Liver (tissue), 9 donors: ENCODE measurements around the gene SORCS2. TPM values are rescaled to one million over a fixed set of nuclear protein-coding genes. Genes with fewer than 3 reads are reported as not detected.

Source experiments
- DNase-seq: peaks from one replicate; pipeline ENCODE4 v3.0.0-alpha.2; 2017; ENCODE audit warnings: low spot score
- H3K27ac ChIP-seq, 2 donors: one replicate each; pipeline ENCODE4 v1.7.0; 2013; ENCODE audit warnings: inconsistent platforms in 2 of 2, low read length in 2 of 2, control low read depth in 1 of 2, low read depth in 1 of 2, mild to moderate bottlenecking in 1 of 2
- H3K27me3 ChIP-seq, 4 donors: one replicate each; pipeline versions ENCODE4 v1.6.1 to v1.7.0; 2013; ENCODE audit warnings: low read length in 3 of 4, inconsistent platforms in 1 of 4, mild to moderate bottlenecking in 1 of 4, moderate library complexity in 1 of 4; ENCODE audit not compliant: control insufficient read depth in 4 of 4, insufficient read depth in 4 of 4
- H3K36me3 ChIP-seq, 4 donors: one replicate each; pipeline versions ENCODE4 v1.6.1 to v1.7.0; 2013; ENCODE audit warnings: low read length in 3 of 4, mild to moderate bottlenecking in 3 of 4, low read depth in 1 of 4, moderate library complexity in 1 of 4; ENCODE audit not compliant: control insufficient read depth in 4 of 4, insufficient read depth in 3 of 4
- H3K4me1 ChIP-seq, 4 donors: one replicate each; pipeline versions ENCODE4 v1.6.1 to v1.7.0; 2013; ENCODE audit warnings: low read length in 3 of 4, mild to moderate bottlenecking in 3 of 4, moderate library complexity in 1 of 4; ENCODE audit not compliant: control insufficient read depth in 4 of 4, insufficient read depth in 4 of 4
- H3K4me3 ChIP-seq, 3 donors: one replicate each; pipeline versions ENCODE4 v1.6.1 to v1.7.0; 2013; ENCODE audit warnings: low read length in 3 of 3, control low read depth in 1 of 3, low read depth in 1 of 3, mild to moderate bottlenecking in 1 of 3
- H3K9ac ChIP-seq, 2 donors: one replicate each; pipeline ENCODE4 v1.7.0; 2013; ENCODE audit warnings: low read length in 2 of 2, mild to moderate bottlenecking in 2 of 2, moderate library complexity in 2 of 2, control low read depth in 1 of 2, low read depth in 1 of 2
- H3K9me3 ChIP-seq, 4 donors: one replicate each; pipeline versions ENCODE4 v1.6.1 to v1.7.0; 2013; ENCODE audit warnings: low read length in 3 of 4; ENCODE audit not compliant: control insufficient read depth in 4 of 4
- ATF3 ChIP-seq: IDR thresholded peaks from 2 replicates; pipeline ENCODE4 v1.6.1; 2016; ENCODE audit warnings: antibody characterized with exemption
- EGR1 ChIP-seq, 2 donors: IDR thresholded peaks; 2 replicates each; pipeline ENCODE4 v1.6.1; 2016 to 2018; ENCODE audit warnings: antibody characterized with exemption in 2 of 2, low read depth in 2 of 2
- FOXA1 ChIP-seq: IDR thresholded peaks from 2 replicates; pipeline ENCODE4 v1.6.1; 2016; ENCODE audit warnings: antibody characterized with exemption
- FOXA2 ChIP-seq: IDR thresholded peaks from 2 replicates; pipeline ENCODE4 v1.6.1; 2016; ENCODE audit warnings: antibody characterized with exemption
- GABPA ChIP-seq, 2 donors: IDR thresholded peaks in 1 of 2; conservative IDR thresholded peaks in 1 of 2; 2 replicates each; pipeline ENCODE4 v1.6.1; 2016; ENCODE audit warnings: antibody characterized with exemption in 2 of 2, mild to moderate bottlenecking in 1 of 2, moderate library complexity in 1 of 2
- HNF4A ChIP-seq, 2 donors: conservative IDR thresholded peaks; 2 replicates each; pipeline ENCODE4 v1.6.1; 2016; ENCODE audit warnings: antibody characterized with exemption in 2 of 2, mild to moderate bottlenecking in 2 of 2
- JUND ChIP-seq, 2 donors: IDR thresholded peaks; 2 replicates each; pipeline ENCODE4 v1.6.1; 2016; ENCODE audit warnings: antibody characterized with exemption in 2 of 2
- NR2F2 ChIP-seq: IDR thresholded peaks from 2 replicates; pipeline ENCODE4 v1.6.1; 2016; ENCODE audit warnings: antibody characterized with exemption
- RAD21 ChIP-seq, 2 donors: IDR thresholded peaks; 2 replicates each; pipeline ENCODE4 v1.6.1; 2016; ENCODE audit warnings: antibody characterized with exemption in 2 of 2, mild to moderate bottlenecking in 2 of 2
- SP1 ChIP-seq: IDR thresholded peaks from 2 replicates; pipeline ENCODE4 v1.6.1; 2018; ENCODE audit warnings: antibody characterized with exemption, mild to moderate bottlenecking
- TAF1 ChIP-seq: conservative IDR thresholded peaks from 2 replicates; pipeline ENCODE4 v1.6.1; 2016; ENCODE audit warnings: antibody characterized with exemption, mild to moderate bottlenecking
- YY1 ChIP-seq: IDR thresholded peaks from 2 replicates; pipeline ENCODE4 v1.6.1; 2016; ENCODE audit warnings: antibody characterized with exemption, mild to moderate bottlenecking
- WGBS: extraction: QIAGEN DNeasy Blood & Tissue Kit; methylation state at CpG from one replicate; pipeline ENCODE4 v1.1.7; 2013; 5-methylcytosine and 5-hydroxymethylcytosine counted together
- polyA plus RNA-seq, 2 donors: library from polyadenylated mRNA; stranded (reverse) in 1 of 2; unstranded in 1 of 2; fragments of 200-250 nt in 1 of 2; fragments of >200 nt in 1 of 2; fragmentation: Nextera tagmentation in 1 of 2; extraction: Ambion mirVana in 1 of 2; gene quantifications; one replicate each; pipeline versions ENCODE4 v1.2.1 to v1.2.3, GENCODE V29; 2013 to 2015
- total RNA-seq, 2 donors: library from RNA; depleted of rRNA; stranded (reverse); fragments of >200 nt; gene quantifications; one replicate each; pipeline ENCODE4 v1.2.3, GENCODE V29; 2014
- TF ChIP-seq, protein P1 (sequence below): fragments of 150-350 bp; IDR thresholded peaks from 2 replicates; pipeline ENCODE4 v1.5.1; 2017; ENCODE audit warnings: improper control_type of control experiment, low read depth, low read length; ENCODE audit not compliant: missing input control
- TF ChIP-seq, protein P2 (sequence below): IDR thresholded peaks from 2 replicates; pipeline ENCODE4 v1.6.1; 2016; ENCODE audit warnings: antibody characterized with exemption
- TF ChIP-seq, protein P3 (sequence below): IDR thresholded peaks from 2 replicates; pipeline ENCODE4 v1.6.1; 2016; ENCODE audit warnings: antibody characterized with exemption
- TF ChIP-seq, protein P4 (sequence below): IDR thresholded peaks from 2 replicates; pipeline ENCODE4 v1.6.1; 2016; ENCODE audit warnings: antibody characterized with exemption, mild to moderate bottlenecking
- donor health status: healthy.
- donor health status: healthy.
- donor health status: healthy.
- donor health status: healthy.
- donor health status: healthy.

SORCS2 gene
- total and polyA plus RNA-seq, 4 donors, result 0.10 to 1.4 (median 0.92) TPM

- TF ChIP-seq, protein P1, sequence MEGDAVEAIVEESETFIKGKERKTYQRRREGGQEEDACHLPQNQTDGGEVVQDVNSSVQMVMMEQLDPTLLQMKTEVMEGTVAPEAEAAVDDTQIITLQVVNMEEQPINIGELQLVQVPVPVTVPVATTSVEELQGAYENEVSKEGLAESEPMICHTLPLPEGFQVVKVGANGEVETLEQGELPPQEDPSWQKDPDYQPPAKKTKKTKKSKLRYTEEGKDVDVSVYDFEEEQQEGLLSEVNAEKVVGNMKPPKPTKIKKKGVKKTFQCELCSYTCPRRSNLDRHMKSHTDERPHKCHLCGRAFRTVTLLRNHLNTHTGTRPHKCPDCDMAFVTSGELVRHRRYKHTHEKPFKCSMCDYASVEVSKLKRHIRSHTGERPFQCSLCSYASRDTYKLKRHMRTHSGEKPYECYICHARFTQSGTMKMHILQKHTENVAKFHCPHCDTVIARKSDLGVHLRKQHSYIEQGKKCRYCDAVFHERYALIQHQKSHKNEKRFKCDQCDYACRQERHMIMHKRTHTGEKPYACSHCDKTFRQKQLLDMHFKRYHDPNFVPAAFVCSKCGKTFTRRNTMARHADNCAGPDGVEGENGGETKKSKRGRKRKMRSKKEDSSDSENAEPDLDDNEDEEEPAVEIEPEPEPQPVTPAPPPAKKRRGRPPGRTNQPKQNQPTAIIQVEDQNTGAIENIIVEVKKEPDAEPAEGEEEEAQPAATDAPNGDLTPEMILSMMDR, result no peak
- TF ChIP-seq HNF4A (conservative IDR thresholded peaks at IDR 0.05), result no peak
- no peak for TF ChIP-seq GABPA (IDR thresholded peaks at IDR 0.05 in 1 of 2, conservative IDR thresholded peaks at IDR 0.05 in 1 of 2)
- no peak for TF ChIP-seq FOXA1
- TF ChIP-seq, protein P2, sequence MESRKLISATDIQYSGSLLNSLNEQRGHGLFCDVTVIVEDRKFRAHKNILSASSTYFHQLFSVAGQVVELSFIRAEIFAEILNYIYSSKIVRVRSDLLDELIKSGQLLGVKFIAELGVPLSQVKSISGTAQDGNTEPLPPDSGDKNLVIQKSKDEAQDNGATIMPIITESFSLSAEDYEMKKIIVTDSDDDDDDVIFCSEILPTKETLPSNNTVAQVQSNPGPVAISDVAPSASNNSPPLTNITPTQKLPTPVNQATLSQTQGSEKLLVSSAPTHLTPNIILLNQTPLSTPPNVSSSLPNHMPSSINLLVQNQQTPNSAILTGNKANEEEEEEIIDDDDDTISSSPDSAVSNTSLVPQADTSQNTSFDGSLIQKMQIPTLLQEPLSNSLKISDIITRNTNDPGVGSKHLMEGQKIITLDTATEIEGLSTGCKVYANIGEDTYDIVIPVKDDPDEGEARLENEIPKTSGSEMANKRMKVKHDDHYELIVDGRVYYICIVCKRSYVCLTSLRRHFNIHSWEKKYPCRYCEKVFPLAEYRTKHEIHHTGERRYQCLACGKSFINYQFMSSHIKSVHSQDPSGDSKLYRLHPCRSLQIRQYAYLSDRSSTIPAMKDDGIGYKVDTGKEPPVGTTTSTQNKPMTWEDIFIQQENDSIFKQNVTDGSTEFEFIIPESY, result no peak
These were observed 116.8 kb downstream of the SORCS2 start (continued) for GRCh38 chr4:7309181-7309580.

- no peak for TF ChIP-seq YY1
- TF ChIP-seq, protein P3, sequence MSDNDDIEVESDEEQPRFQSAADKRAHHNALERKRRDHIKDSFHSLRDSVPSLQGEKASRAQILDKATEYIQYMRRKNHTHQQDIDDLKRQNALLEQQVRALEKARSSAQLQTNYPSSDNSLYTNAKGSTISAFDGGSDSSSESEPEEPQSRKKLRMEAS, result no peak
- H3K9me3 ChIP-seq, result no peaks in the 10 kb centered on the region
- H3K27me3 ChIP-seq, result no peaks in the 10 kb centered on the region
- 84% methylated on average over 17 of the region's 17 CpGs for WGBS
- no peak for DNase-seq
- no peaks in the 10 kb centered on the region for H3K4me1 ChIP-seq
- no peak overlapping the region for H3K4me3 ChIP-seq
- H3K36me3 ChIP-seq, result no peaks in the 10 kb centered on the region
- H3K9ac ChIP-seq, result no peak overlapping the region
- no peak overlapping the region for H3K27ac ChIP-seq
These were observed 117.5 kb downstream of the SORCS2 start for GRCh38 chr4:7309636-7310390.

DNA sequence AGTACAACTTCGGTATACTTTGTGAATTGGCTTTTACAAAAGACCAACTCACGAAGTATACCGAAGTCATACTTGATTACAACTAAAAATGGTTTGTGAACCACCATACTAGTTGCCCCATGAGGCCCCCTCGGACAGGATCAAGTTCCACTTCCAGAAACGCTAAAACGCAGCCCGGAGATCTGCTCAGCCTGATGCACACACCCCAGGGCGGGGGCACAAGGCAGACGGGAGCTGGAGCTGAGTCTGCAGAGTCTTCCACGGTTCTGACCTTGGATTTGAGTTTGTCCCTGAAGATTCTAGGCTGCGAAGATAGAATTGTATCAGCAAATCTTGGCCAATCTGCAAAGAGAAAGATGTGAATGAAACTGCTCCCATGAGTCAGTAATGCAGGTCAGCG, 118.1 kb downstream of the SORCS2 start:
- Histone ChIP-seq H3K36me3 (no peaks in the 10 kb centered on the region), H3K4me1 (no peaks in the 10 kb centered on the region), H3K27ac (no peak overlapping the region), H3K4me3 (no peak overlapping the region), H3K9me3 (no peaks in the 10 kb centered on the region), H3K9ac (no peak overlapping the region), H3K27me3 (no peaks in the 10 kb centered on the region)
- DNase-seq, result no peak
- WGBS, result 82% methylated on average over 12 of the region's 12 CpGs
- no peak for TF ChIP-seq FOXA1
- no peak for TF ChIP-seq ATF3
- TF ChIP-seq TAF1, result no peak
- TF ChIP-seq, protein P3, result no peak
- no peak for TF ChIP-seq YY1
- TF ChIP-seq GABPA (IDR thresholded peaks at IDR 0.05 in 1 of 2, conservative IDR thresholded peaks at IDR 0.05 in 1 of 2), result no peak
- no peak for TF ChIP-seq HNF4A (conservative IDR thresholded peaks at IDR 0.05)
- TF ChIP-seq JUND (IDR thresholded peaks at IDR 0.05), result no peak
- TF ChIP-seq EGR1 (IDR thresholded peaks at IDR 0.05; ENCODE audit: low read depth in 2 of 2), result no peak
- no peak for TF ChIP-seq NR2F2
- TF ChIP-seq RAD21 (IDR thresholded peaks at IDR 0.05), result no peak
- TF ChIP-seq, protein P1, result no peak
- no peak for TF ChIP-seq FOXA2
- TF ChIP-seq, protein P4, sequence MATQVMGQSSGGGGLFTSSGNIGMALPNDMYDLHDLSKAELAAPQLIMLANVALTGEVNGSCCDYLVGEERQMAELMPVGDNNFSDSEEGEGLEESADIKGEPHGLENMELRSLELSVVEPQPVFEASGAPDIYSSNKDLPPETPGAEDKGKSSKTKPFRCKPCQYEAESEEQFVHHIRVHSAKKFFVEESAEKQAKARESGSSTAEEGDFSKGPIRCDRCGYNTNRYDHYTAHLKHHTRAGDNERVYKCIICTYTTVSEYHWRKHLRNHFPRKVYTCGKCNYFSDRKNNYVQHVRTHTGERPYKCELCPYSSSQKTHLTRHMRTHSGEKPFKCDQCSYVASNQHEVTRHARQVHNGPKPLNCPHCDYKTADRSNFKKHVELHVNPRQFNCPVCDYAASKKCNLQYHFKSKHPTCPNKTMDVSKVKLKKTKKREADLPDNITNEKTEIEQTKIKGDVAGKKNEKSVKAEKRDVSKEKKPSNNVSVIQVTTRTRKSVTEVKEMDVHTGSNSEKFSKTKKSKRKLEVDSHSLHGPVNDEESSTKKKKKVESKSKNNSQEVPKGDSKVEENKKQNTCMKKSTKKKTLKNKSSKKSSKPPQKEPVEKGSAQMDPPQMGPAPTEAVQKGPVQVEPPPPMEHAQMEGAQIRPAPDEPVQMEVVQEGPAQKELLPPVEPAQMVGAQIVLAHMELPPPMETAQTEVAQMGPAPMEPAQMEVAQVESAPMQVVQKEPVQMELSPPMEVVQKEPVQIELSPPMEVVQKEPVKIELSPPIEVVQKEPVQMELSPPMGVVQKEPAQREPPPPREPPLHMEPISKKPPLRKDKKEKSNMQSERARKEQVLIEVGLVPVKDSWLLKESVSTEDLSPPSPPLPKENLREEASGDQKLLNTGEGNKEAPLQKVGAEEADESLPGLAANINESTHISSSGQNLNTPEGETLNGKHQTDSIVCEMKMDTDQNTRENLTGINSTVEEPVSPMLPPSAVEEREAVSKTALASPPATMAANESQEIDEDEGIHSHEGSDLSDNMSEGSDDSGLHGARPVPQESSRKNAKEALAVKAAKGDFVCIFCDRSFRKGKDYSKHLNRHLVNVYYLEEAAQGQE, result no peak
- TF ChIP-seq, protein P2, result no peak
- no peak for TF ChIP-seq SP1
